GM10847 (cell line): ENCODE measurements around the gene CWC27.

ENCODE experiments used
- POLR2A ChIP-seq: IDR thresholded peaks from 2 replicates; pipeline ENCODE4 v1.6.1; 2011; ENCODE audit not compliant: insufficient read length; ENCODE audit errors: extremely low read depth

CWC27 gene

DNA sequence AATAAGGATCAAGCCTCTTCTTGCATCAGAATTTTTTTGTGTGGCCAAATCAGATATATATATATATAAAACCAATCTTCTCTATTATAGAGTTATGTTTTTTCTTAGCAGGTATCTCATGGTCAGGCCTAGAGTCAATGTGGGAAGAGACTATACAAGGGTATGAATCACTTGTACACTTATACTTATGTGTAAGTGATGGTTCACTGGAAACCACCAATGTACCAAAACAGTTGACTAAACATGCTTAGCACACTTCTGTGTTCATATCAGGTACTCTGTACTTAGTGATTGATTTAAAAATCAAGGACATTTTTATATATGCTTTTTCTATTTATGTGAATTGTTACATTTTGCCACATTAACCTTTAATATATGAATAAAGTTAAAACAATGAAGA is 92.6 kb downstream of the CWC27 start:
- TF ChIP-seq POLR2A: no peak

DNA sequence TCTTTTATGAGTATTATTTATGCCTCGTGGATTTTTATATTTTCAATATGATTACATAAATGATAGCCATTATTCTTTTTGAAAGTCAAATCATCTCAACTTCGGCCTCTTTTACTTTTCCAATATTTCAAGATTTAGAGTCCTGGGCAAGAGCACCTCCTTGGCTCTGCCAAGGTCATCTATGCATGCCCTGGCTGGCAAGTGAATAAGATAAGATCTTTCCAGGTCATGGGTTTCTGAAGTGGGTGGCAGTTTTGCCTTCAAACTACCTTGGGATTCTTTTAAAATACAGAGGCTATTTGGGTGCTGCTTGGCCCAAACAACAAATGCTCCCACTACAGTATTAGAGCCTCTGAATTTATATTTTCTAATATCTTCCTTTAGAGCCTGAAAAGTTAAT is 95.4 kb downstream of the CWC27 start:
- no peak for TF ChIP-seq POLR2A

DNA sequence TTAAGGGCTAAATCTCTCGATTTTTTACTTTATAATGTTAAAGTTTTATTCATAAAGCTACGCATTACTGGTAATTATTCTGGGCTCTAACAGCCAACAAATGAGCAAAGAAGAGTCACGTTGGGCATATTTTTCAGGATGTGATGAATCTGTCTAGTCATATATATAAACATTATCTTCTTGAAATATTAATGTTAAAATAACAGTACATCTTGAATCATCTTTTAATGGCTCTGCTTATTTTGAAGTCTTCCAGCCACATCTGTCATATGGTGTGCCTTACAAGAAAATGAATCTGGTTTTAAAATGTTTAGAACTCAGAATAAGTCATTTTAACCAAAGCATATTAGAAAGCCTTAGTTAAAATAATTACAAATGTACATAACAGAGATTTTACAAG is 96.9 kb downstream of the CWC27 start:
- TF ChIP-seq POLR2A: no peak

DNA sequence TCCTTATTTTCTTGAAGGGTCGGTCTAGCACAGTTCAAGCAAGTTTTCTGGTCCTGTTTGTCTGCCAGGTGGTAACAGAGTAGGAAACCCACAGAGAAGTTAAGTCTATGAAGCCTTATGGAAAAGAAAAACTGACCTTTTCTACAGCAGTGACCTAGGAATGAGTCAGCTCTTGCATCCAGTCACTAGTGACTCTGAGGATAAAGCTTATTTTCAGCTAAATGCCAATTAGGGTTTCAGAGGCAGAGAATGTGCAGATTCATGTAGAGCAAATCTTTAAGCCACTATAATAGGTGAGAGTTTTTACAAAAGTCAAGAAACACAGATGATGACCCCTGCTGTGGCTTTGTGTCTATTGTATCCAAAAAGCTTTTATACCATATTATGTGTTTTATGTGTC is 100.7 kb downstream of the CWC27 start:
- TF ChIP-seq POLR2A: no peak

DNA sequence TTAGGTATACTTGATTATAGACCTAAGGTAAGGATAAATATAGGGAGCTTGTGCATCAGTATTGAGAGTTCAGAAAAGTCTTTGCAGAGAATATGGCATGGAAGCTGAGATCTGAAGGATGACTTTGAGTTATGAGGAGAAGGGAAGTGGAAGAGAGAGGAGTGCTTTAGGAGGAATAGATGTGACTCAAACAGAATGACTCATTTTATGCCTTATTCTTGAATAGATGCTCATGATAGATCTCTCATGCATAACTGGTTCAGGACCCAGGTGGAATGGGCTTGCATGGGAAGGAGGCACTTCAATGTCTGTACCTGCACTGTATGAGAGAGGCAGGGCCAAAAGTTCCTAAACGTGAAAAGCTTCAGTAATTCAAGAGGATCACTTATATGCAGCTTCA is 103.3 kb downstream of the CWC27 start:
- TF ChIP-seq POLR2A: no peak

DNA sequence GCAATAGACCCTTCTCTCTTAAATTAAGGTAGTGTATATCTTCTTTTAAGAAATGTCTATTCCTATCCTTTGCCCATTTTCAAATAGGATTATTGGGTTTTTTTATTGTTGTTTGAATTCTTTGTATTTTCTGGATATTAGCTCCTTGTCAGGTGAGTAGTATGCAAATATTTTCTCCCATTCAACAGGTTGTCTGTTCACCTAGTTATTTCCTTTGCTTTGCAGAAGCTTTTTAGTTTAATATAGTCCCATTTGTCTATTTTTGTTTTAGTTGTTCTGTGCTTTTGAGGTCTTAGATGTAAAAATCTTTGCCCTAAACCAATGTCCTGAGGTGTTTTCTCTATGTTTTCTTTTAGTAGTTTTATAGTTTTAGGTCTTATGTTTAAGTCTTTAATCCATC is 104.7 kb downstream of the CWC27 start:
- no peak for TF ChIP-seq POLR2A

DNA sequence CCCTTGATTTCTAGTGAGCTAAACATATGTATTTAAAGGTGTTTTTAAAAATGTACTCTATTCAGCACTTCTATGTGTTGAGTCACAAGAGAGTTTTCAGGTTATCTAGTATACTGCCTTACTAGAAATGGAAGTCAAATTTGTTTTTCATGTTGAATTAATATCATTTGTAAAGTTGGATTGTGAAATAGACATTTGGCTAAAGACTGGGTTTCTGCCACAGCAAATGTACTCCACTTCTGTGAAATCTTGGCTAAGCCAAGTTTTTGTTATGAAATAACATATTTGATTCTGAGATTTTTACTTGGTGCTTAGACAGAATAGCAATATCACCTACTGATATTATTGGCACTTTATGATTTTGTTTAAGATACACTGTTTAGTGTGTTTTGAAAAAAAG is 106.0 kb downstream of the CWC27 start:
- no peak for TF ChIP-seq POLR2A

DNA sequence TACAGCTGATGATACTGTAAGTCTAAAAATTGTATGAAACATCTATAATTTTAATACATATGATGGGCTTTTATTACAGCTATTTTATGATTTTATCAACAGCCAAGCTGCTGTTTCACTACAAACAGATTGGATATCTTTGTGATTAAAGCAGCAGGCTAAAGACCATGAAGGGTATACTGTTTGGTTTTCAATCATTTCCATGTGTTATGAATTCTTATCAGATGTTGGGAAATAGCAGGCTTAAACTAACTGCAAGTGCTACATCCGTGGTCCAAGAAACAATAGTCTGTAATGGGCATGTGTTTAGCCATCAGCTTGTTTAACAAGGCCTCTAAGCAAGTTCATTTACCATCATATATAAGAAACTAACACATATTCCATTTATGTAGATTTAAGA is 107.5 kb downstream of the CWC27 start:
- no peak for TF ChIP-seq POLR2A

DNA sequence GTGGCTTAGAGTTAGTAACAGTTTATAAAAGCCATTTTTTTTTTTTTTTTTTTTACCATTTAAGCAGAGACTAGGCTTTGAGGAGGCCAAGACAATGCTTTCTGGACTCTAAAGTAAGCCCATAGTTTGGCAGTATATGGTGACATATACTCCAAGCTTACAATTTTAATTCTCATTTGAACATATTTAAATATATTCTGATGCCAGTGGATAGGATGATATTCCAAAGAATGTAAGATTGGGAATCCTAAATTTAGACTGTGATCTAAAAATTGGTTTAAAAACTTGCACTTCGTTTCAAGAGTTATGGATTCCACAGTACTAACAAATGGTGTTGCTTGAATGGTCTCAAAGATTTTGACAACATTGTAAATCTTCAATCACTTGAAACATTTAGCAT is 112.1 kb downstream of the CWC27 start:
- no peak for TF ChIP-seq POLR2A

DNA sequence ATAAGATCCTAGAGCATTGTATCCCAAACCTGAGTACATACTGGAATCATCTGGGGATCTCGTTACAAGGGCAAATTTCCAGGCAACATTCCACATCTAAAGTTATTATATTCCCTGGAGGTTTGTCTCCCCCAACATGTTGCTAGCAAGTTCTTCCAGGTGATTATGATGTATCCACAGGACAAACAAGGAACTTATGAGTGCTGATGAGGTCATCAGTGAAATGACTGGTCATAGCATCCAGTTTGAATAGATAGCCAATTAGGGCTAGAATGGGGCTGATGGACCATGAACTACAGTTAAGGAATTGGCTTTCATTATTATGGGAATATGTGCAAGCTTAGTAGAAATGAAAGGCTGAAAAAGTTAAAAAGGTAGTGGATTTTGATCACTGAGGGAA is 115.2 kb downstream of the CWC27 start:
- TF ChIP-seq POLR2A: no peak

DNA sequence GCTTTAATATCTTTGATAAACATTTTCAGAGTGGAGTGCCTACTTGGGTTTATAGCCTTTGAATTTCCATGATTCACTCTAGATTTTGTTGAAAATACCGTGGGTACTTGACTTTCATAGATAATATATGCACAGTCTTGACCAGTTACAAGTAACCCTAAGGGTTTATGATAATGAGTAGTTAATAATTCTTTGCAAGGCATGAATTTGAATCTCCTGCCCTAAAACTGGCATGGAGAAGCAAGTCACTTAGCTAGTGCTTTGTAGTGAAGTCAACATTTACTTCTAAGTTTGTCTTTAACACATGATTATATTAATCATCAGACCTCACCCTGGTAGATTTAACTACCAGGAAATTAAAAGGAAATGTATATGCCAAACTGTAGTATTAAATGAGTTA is 115.8 kb downstream of the CWC27 start:
- no peak for TF ChIP-seq POLR2A

DNA sequence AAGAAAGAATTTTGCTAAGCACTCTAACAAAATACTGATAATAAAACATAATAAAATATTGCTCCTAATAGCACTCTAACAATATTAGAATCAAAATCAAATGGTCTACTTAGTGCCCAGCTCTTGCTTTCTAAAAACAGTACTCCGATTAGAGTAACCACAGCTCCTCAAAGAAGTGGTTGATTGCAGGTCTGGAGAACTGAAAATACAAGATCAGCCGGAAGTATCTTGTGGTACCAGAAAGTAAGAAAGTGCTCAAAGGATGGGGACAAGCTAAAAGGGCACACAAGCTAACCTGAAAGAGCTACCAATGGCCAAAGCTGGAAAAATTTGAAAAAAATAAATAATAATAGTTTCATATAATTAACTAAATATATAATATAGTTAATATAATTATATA is 119.2 kb downstream of the CWC27 start:
- TF ChIP-seq POLR2A: no peak

DNA sequence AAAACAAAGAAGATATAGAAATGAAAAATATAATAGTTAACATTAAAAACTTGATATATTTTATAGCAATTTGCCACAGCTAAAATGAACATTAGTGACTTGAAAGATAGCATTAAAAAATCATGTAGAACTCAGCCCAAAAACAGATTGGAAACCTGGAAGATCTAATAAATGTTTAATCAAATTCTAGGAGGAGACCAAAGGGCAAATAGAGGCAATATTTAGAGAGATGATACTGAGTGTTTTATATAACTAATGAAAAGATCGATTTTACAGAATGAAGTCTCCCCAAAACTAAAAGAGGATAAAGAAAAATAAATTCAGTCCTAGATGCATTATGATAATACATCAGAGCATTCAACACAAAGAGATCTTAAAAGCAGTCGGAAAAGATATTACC is 127.0 kb downstream of the CWC27 start:
- TF ChIP-seq POLR2A: no peak

DNA sequence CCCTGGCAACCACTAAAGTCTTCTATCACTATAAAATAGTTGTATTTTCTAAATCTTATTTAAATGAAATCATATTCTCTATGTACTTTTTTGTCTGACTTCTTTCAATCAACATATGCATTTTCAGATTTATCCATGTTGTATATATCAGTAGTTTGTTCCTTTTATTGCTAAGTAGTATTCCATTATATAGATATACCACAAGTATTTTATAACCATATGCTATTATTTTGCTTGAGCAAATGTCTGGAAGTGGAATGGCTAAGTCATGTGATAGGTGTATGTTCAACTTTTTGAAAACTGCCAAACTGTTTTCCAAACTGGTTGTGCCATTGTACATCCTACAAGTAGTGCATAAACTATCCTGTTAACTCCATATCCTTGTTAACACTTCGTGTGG is 131.1 kb downstream of the CWC27 start:
- no peak for TF ChIP-seq POLR2A

DNA sequence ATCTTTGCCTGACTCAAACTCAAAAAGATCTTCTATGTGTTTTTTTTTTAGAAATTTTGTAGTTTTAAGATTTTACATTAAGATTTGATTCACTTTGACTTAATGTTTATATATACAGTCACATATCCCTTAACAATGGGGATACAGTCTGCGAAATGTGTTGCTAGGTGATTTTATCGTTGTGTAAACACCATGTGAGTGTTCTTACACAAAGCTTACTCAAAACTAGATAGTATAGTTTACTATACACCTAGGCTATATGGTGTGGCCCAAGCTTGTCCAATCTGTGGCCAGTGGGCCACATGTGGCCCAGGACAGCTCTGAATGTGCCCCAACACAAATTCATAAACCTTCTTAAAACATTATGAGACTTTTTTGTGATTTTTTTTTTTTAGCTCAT is 131.9 kb downstream of the CWC27 start:
- no peak for TF ChIP-seq POLR2A

DNA sequence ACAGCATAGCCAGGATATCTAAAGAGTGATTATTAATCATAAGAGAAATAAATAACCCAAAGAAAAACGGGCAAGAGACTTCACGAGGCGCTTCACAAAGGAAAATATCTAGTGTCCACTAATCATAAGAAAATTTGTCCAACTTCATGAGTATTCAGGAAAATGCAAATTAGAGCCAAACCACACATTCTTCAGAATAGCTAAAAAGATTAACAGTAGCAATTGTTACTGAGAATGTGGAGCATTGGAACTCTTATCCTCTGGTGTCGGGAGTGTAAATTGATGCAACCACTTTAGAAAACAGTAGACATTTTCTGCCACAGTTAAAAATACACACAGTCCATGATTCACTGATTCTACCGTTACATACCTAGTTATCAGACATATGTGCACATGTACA is 145.7 kb downstream of the CWC27 start:
- TF ChIP-seq POLR2A: no peak

DNA sequence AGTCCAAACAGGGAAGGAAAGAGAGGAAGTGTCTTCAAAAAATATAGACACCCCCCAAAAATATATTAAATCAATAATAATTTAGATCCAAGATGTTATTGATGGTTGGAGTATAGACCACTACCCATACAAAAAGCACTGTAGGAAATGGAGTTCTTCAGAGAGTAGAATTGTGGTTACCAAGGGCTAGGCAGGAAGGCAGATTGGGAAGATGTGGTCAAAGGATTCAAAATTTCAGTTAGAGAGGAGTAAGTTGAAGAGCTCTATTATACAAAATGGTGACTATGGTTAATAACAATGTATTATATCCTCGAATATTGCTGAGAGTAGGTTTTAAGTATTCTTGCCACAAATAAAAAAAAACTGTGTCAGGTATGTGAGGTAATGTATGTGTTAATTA is 149.4 kb downstream of the CWC27 start:
- no peak for TF ChIP-seq POLR2A

DNA sequence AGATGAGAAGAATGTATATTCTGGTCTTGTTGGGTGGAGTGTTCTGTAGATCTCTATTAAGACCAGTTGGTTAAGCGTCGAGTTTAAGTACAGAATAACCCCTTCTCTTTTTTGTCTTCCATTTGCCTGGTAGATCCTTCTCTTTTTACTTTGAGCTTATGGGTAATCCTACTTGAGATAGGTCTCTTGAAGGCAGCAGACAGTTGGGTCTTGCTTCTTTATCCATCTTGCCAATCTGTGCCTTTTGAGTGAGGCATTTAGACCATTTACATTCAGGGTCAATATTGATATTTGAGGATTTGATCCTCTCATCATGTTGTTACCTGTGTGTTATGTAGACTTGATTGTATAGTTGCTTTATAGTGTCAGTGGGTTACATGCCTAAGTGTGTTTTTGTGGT is 152.7 kb downstream of the CWC27 start:
- TF ChIP-seq POLR2A: no peak
